PFSK-1 (cell line): Measurements from ENCODE around the gene NHLRC2.

ENCODE experiments used
- FOXP2 ChIP-seq: optimal IDR thresholded peaks from 2 replicates; pipeline ENCODE3; 2011; ENCODE audit warnings: borderline replicate concordance, control low read depth, inconsistent platforms; ENCODE audit not compliant: insufficient read depth; ENCODE audit errors: extremely low read length, extremely low read depth
- POLR2AphosphoS5 ChIP-seq: IDR thresholded peaks from 2 replicates; pipeline ENCODE4 v1.6.1; 2012; ENCODE audit warnings: low read depth, mild to moderate bottlenecking, control low read depth, low read length, moderate library complexity
- REST ChIP-seq, 2 experiments: IDR thresholded peaks; 2 replicates each; pipeline versions ENCODE4 v1.6.1 to v1.8.0; 2011 to 2012; ENCODE audit warnings: low read depth in 2 of 2, low read length in 2 of 2, control low read depth in 1 of 2, inconsistent platforms in 1 of 2, mild to moderate bottlenecking in 1 of 2, moderate library complexity in 1 of 2; ENCODE audit not compliant: insufficient read depth in 1 of 2
- SIN3A ChIP-seq: IDR thresholded peaks from 2 replicates; pipeline ENCODE4 v1.6.1; 2012; ENCODE audit warnings: mild to moderate bottlenecking, low read length, moderate library complexity, borderline replicate concordance; ENCODE audit not compliant: insufficient read depth
- TAF1 ChIP-seq: IDR thresholded peaks from 2 replicates; pipeline ENCODE4 v1.6.1; 2012; ENCODE audit warnings: low read length, control low read depth, borderline replicate concordance; ENCODE audit not compliant: insufficient read depth

NHLRC2 gene

DNA sequence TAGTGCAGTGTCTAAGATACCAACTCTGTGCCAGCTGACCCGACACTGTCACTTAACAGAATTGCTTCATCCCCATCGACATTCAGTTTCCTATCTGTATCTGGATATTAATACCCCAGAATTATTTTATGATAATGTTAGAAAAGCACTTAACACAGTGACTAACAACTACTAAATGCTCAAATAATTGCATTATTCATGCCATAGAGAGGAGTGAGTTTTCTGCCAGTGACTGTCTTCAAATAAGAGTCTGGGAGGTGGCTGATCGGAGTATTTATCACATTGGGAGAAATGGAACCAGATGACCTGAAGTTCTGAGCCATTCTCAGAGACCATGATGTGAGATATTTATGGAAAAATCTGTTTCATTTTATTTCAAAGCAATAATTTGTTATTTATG, 65.7 kb downstream of the NHLRC2 start:
- TF ChIP-seq REST (IDR thresholded peaks at IDR 0.05; ENCODE audit: insufficient read depth in 1 of 2, low read depth in 2 of 2, low read length in 2 of 2), result no peak
- no peak for TF ChIP-seq POLR2AphosphoS5
- TF ChIP-seq FOXP2, result no peak
- TF ChIP-seq SIN3A, result no peak
- no peak for TF ChIP-seq TAF1

DNA sequence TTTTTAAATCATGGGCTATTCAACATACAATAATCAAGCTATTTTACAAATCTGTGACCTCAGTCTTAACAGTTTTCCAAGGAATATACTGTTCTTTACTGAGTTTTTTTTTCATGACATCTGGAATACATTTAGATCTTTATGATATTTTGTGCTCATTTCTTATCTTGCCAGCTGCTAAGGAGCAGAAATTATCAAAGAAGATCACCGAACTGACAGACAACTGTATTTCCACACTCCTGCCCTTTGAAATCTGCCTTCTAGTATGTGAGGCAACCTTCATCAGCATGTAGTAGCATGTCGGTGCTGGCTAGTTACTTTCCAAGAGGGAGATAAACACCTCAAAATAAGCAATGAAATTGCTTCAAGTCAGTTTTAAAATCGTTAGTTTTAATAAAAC, 66.4 kb downstream of the NHLRC2 start:
- TF ChIP-seq POLR2AphosphoS5 (no peak), TAF1 (no peak), SIN3A (no peak), REST (IDR thresholded peaks at IDR 0.05; ENCODE audit: insufficient read depth in 1 of 2, low read depth in 2 of 2, low read length in 2 of 2) (no peak), FOXP2 (no peak)

GRCh38 chr10:113921561-113922370, 67.3 kb downstream of the NHLRC2 start:
- TF ChIP-seq FOXP2, result no peak
- no peak for TF ChIP-seq REST (IDR thresholded peaks at IDR 0.05; ENCODE audit: insufficient read depth in 1 of 2, low read depth in 2 of 2, low read length in 2 of 2)
- TF ChIP-seq POLR2AphosphoS5, result no peak
- no peak for TF ChIP-seq SIN3A
- no peak for TF ChIP-seq TAF1

GRCh38 chr10:113922787-113923570, 68.5 kb downstream of the NHLRC2 start:
- TF ChIP-seq FOXP2, result no peak
- TF ChIP-seq POLR2AphosphoS5, result no peak
- TF ChIP-seq TAF1, result no peak
- TF ChIP-seq REST (IDR thresholded peaks at IDR 0.05; ENCODE audit: insufficient read depth in 1 of 2, low read depth in 2 of 2, low read length in 2 of 2), result no peak
- no peak for TF ChIP-seq SIN3A
